GM12892 (cell line): ENCODE results near the gene SPG11.

Source experiments
- POLR2A ChIP-seq: IDR thresholded peaks from 2 replicates; pipeline ENCODE4 v1.6.1; 2011; ENCODE audit warnings: low read depth, low read length, control low read depth
- POLR2AphosphoS5 ChIP-seq: IDR thresholded peaks from 2 replicates; pipeline ENCODE4 v1.6.1; 2011; ENCODE audit warnings: low read depth, low read length, control low read depth

- TF ChIP-seq POLR2A: no peak
- no peak for TF ChIP-seq POLR2AphosphoS5
Observed at GRCh38 chr15:44656913-44657312, 6.5 kb downstream of the SPG11 start.
